CD4-positive, CD25-positive, alpha-beta regulatory T cell (primary cell): ENCODE measurements around the gene EPPIN. TPM values are rescaled to one million over a fixed set of nuclear protein-coding genes. Genes with fewer than 3 reads are reported as not detected.

Source experiments
- ATAC-seq, 2 donors: fragments of 150-1000 bp; cut with Tn5 transposase; one replicate each; pipeline ENCODE4 v1.10.0; 2021; ENCODE audit warnings: low read depth in 2 of 2, moderate number of reproducible peaks in 2 of 2, moderate library complexity in 1 of 2
- DNase-seq, 3 donors: peaks; one replicate each; pipeline versions ENCODE4 v3.0.0 to v3.0.0-alpha.2; 2012 to 2022; ENCODE audit warnings: mixed read lengths in 1 of 3
- H3K27ac ChIP-seq: one replicate; pipeline ENCODE4 v1.7.0; 2013; ENCODE audit warnings: mild to moderate bottlenecking, low read length; ENCODE audit not compliant: insufficient read depth, poor library complexity, severe bottlenecking
- H3K27me3 ChIP-seq: one replicate; pipeline ENCODE4 v1.7.0; 2013; ENCODE audit warnings: low read length; ENCODE audit not compliant: control insufficient read depth, insufficient read depth
- H3K36me3 ChIP-seq: one replicate; pipeline ENCODE4 v1.7.0; 2013; ENCODE audit warnings: mild to moderate bottlenecking, low read length, moderate library complexity; ENCODE audit not compliant: control insufficient read depth, insufficient read depth
- H3K4me1 ChIP-seq: 2 replicates; pipeline ENCODE4 v1.7.0; 2013; ENCODE audit warnings: mild to moderate bottlenecking, low read length; ENCODE audit not compliant: insufficient read depth, control insufficient read depth, poor library complexity, severe bottlenecking
- H3K4me3 ChIP-seq: one replicate; pipeline ENCODE4 v1.7.0; 2013; ENCODE audit warnings: low read depth, mild to moderate bottlenecking, low read length, moderate library complexity
- H3K9me3 ChIP-seq, 2 experiments: 1 replicate in 1 of 2; 2 replicates in 1 of 2; pipeline ENCODE4 v1.7.0; 2013; ENCODE audit warnings: low read length in 2 of 2, mild to moderate bottlenecking in 1 of 2, moderate library complexity in 1 of 2; ENCODE audit not compliant: control insufficient read depth in 2 of 2
- H3K27ac Mint-ChIP-seq, 3 donors: one replicate each; pipeline ENCODE4 v1.8.0; 2020 to 2022; ENCODE audit warnings: mild to moderate bottlenecking in 3 of 3, mixed read lengths in 3 of 3, moderate library complexity in 2 of 3
- H3K27me3 Mint-ChIP-seq: one replicate; pipeline ENCODE4 v1.8.0; 2022; ENCODE audit warnings: mild to moderate bottlenecking, mixed read lengths
- H3K36me3 Mint-ChIP-seq: one replicate; pipeline ENCODE4 v1.8.0; 2020; ENCODE audit warnings: mixed read lengths
- H3K4me1 Mint-ChIP-seq, 4 donors: one replicate each; pipeline ENCODE4 v1.8.0; 2020 to 2022; ENCODE audit warnings: mixed read lengths in 4 of 4, mild to moderate bottlenecking in 1 of 4
- H3K4me3 Mint-ChIP-seq, 4 donors: one replicate each; pipeline ENCODE4 v1.8.0; 2020 to 2022; ENCODE audit warnings: mild to moderate bottlenecking in 4 of 4, mixed read lengths in 4 of 4, moderate library complexity in 3 of 4
- H3K9me3 Mint-ChIP-seq, 7 donors: one replicate each; pipeline ENCODE4 v1.8.0; 2020 to 2022; ENCODE audit warnings: mixed read lengths in 7 of 7, mild to moderate bottlenecking in 3 of 7, moderate library complexity in 2 of 7
- polyA plus RNA-seq, 4 donors: library from polyadenylated mRNA; unstranded; fragments of 300-500 nt; fragmentation: Illumina TruSeq; gene quantifications; one replicate each; pipeline ENCODE4 v1.2.3, GENCODE V29; 2021
- total RNA-seq: library from RNA; stranded (reverse); gene quantifications from one replicate; pipeline ENCODE4 v1.2.3, GENCODE V29; 2022

The EPPIN gene
- total and polyA plus RNA-seq, 5 donors from 2014 or later, result not detected

- Mint-ChIP-seq H3K9me3 (peaks cover 0 to 3% (median 0%) of the 10 kb centered on the region in 7 donors), H3K27ac (no peak overlapping the region), H3K36me3 (no peaks in the 10 kb centered on the region), H3K4me3 (no peak overlapping the region), H3K4me1 (no peaks in the 10 kb centered on the region), H3K27me3 (peaks cover 12% of the 10 kb centered on the region)
- Histone ChIP-seq H3K27me3 (peaks cover 2% of the 10 kb centered on the region), H3K4me3 (no peak overlapping the region), H3K9me3 (no peaks in the 10 kb centered on the region), H3K27ac (no peak overlapping the region), H3K4me1 (no peaks in the 10 kb centered on the region), H3K36me3 (no peaks in the 10 kb centered on the region)
- DNase-seq (no peak), ATAC-seq (no peak)
Measured at GRCh38 chr20:45555198-45555597, 8.0 kb upstream of the EPPIN start.

GRCh38 chr20:45552456-45552855 lies 5.3 kb upstream of the EPPIN start:
- ATAC-seq (no peak), DNase-seq (no peak)
- no peak overlapping the region for H3K27ac ChIP-seq
- Mint-ChIP-seq H3K4me1 (no peaks in the 10 kb centered on the region), H3K27ac (no peak overlapping the region), H3K9me3 (peaks cover 0 to 3% (median 0%) of the 10 kb centered on the region in 7 donors), H3K4me3 (no peak overlapping the region), H3K27me3 (peaks cover 12% of the 10 kb centered on the region), H3K36me3 (no peaks in the 10 kb centered on the region)
- H3K4me3 ChIP-seq, result no peak overlapping the region
- no peaks in the 10 kb centered on the region for H3K27me3 ChIP-seq
- no peaks in the 10 kb centered on the region for H3K36me3 ChIP-seq
- no peaks in the 10 kb centered on the region for H3K9me3 ChIP-seq
- H3K4me1 ChIP-seq, result no peaks in the 10 kb centered on the region

GRCh38 chr20:45550765-45551164 lies 3.6 kb upstream of the EPPIN start:
- Mint-ChIP-seq H3K4me1 (no peaks in the 10 kb centered on the region), H3K36me3 (no peaks in the 10 kb centered on the region), H3K4me3 (no peak overlapping the region)

GRCh38 chr20:45548410-45548809 lies 1.2 kb upstream of the EPPIN start:
- ATAC-seq, result no peak
- Histone ChIP-seq H3K36me3 (no peaks in the 10 kb centered on the region), H3K9me3 (no peaks in the 10 kb centered on the region), H3K4me3 (no peak overlapping the region), H3K27me3 (peaks cover 7% of the 10 kb centered on the region), H3K27ac (no peak overlapping the region), H3K4me1 (no peaks in the 10 kb centered on the region)
- Mint-ChIP-seq H3K27ac (no peak overlapping the region), H3K4me1 (no peaks in the 10 kb centered on the region), H3K4me3 (no peak overlapping the region), H3K36me3 (no peaks in the 10 kb centered on the region), H3K27me3 (peaks cover 15% of the 10 kb centered on the region), H3K9me3 (peaks cover 0 to 3% (median 1%) of the 10 kb centered on the region in 7 donors)
- no peak for DNase-seq

More at GRCh38 chr20:45550765-45551164, 3.6 kb upstream of the EPPIN start:
- H3K27ac Mint-ChIP-seq, result no peak overlapping the region
- H3K4me1 ChIP-seq, result no peaks in the 10 kb centered on the region
- ATAC-seq (no peak), DNase-seq (no peak)
- no peaks in the 10 kb centered on the region for H3K36me3 ChIP-seq
- peaks cover 0 to 3% (median 0%) of the 10 kb centered on the region in 7 donors for H3K9me3 Mint-ChIP-seq
- H3K9me3 ChIP-seq, result no peaks in the 10 kb centered on the region
- H3K27me3 Mint-ChIP-seq, result peaks cover 16% of the 10 kb centered on the region
- H3K27ac ChIP-seq, result no peak overlapping the region
- H3K27me3 ChIP-seq, result peaks cover 6% of the 10 kb centered on the region
- H3K4me3 ChIP-seq, result no peak overlapping the region

- no peaks in the 10 kb centered on the region for H3K4me1 Mint-ChIP-seq
- Histone ChIP-seq H3K27ac (no peak overlapping the region), H3K9me3 (no peaks in the 10 kb centered on the region), H3K36me3 (no peaks in the 10 kb centered on the region), H3K27me3 (peaks cover 7% of the 10 kb centered on the region), H3K4me1 (no peaks in the 10 kb centered on the region), H3K4me3 (no peak overlapping the region)
- no peaks in the 10 kb centered on the region for H3K36me3 Mint-ChIP-seq
- no peak overlapping the region for H3K4me3 Mint-ChIP-seq
- H3K27me3 Mint-ChIP-seq, result peaks cover 11% of the 10 kb centered on the region
- H3K9me3 Mint-ChIP-seq, result peaks cover 0 to 5% (median 1%) of the 10 kb centered on the region in 7 donors
- DNase-seq, result no peak
- no peak for ATAC-seq
- H3K27ac Mint-ChIP-seq, result no peak overlapping the region
Measured at GRCh38 chr20:45545754-45546453, 1.3 kb downstream of the EPPIN start.

GRCh38 chr20:45545351-45545750 lies 1.9 kb downstream of the EPPIN start:
- DNase-seq, result no peak
- H3K27ac ChIP-seq, result no peak overlapping the region
- H3K4me3 ChIP-seq, result no peak overlapping the region
- no peaks in the 10 kb centered on the region for H3K9me3 ChIP-seq
- Mint-ChIP-seq H3K4me1 (no peaks in the 10 kb centered on the region), H3K4me3 (no peak overlapping the region), H3K27me3 (peaks cover 11% of the 10 kb centered on the region), H3K27ac (no peak overlapping the region), H3K9me3 (peaks cover 0 to 4% (median 1%) of the 10 kb centered on the region in 7 donors), H3K36me3 (no peaks in the 10 kb centered on the region)
- no peaks in the 10 kb centered on the region for H3K4me1 ChIP-seq
- H3K27me3 ChIP-seq, result peaks cover 7% of the 10 kb centered on the region
- no peaks in the 10 kb centered on the region for H3K36me3 ChIP-seq
- ATAC-seq, result no peak

- Mint-ChIP-seq H3K4me3 (no peak within 1 kb of the TSS), H3K36me3 (no peaks in the 10 kb centered on the region), H3K9me3 (peaks cover 0 to 2% (median 0%) of the 10 kb centered on the region in 7 donors), H3K27ac (peak within 1 kb of the TSS in 1 of 3 donors; percentile 15), H3K4me1 (no peaks in the 10 kb centered on the region), H3K27me3 (peaks cover 6% of the 10 kb centered on the region)
- Histone ChIP-seq H3K9me3 (no peaks in the 10 kb centered on the region), H3K27ac (no peak within 1 kb of the TSS), H3K36me3 (no peaks in the 10 kb centered on the region), H3K27me3 (no peaks in the 10 kb centered on the region), H3K4me1 (no peaks in the 10 kb centered on the region), H3K4me3 (no peak within 1 kb of the TSS)
- ATAC-seq (no peak), DNase-seq (no peak)
Measured at GRCh38 chr20:45539382-45539781, 7.8 kb downstream of the EPPIN start, which contains the start of gene WFDC6. Gene WFDC6, minus strand, starts transcription at chr20:45539482. Its CDS starts 75 bp downstream, at chr20:45539407.

GRCh38 chr20:45538209-45538799 lies 8.9 kb downstream of the EPPIN start:
- H3K27me3 Mint-ChIP-seq, result no peaks in the 10 kb centered on the region
- Histone ChIP-seq H3K9me3 (no peaks in the 10 kb centered on the region), H3K36me3 (no peaks in the 10 kb centered on the region), H3K27ac (no peak overlapping the region), H3K4me1 (no peaks in the 10 kb centered on the region), H3K27me3 (no peaks in the 10 kb centered on the region), H3K4me3 (no peak overlapping the region)
- ATAC-seq (no peak), DNase-seq (no peak)
- H3K27ac Mint-ChIP-seq, result no peak overlapping the region
- H3K4me1 Mint-ChIP-seq, result no peaks in the 10 kb centered on the region
- no peak overlapping the region for H3K4me3 Mint-ChIP-seq
- H3K36me3 Mint-ChIP-seq, result no peaks in the 10 kb centered on the region
- peaks cover 0 to 2% (median 0%) of the 10 kb centered on the region in 7 donors for H3K9me3 Mint-ChIP-seq
